Central memory CD8-positive, alpha-beta T cell (primary cell): ENCODE measurements around the gene NF1.
"Not testable (repeated sequence)": the region's sequence is repeated elsewhere in the genome, so short reads cannot be mapped to it uniquely, and the experiment has no call there.

Source experiments
- ATAC-seq: fragments of 150-1000 bp; cut with Tn5 transposase; replicated peaks from 2 replicates; pipeline ENCODE4 v1.10.0; 2022; ENCODE audit warnings: mild to moderate bottlenecking, moderate FRiP score, moderate number of reproducible peaks; ENCODE audit not compliant: poor library complexity, severe bottlenecking; ENCODE audit errors: extremely low read depth
- DNase-seq, 2 donors: peaks; one replicate each; pipeline ENCODE4 v3.0.0; 2021; ENCODE audit warnings: low spot score in 2 of 2
- H3K27ac Mint-ChIP-seq: one replicate; pipeline ENCODE4 v1.8.0; 2022; ENCODE audit warnings: low read depth, mild to moderate bottlenecking, moderate library complexity, mixed read lengths
- H3K27me3 Mint-ChIP-seq: one replicate; pipeline ENCODE4 v1.8.0; 2022; ENCODE audit warnings: mixed read lengths
- H3K36me3 Mint-ChIP-seq: one replicate; pipeline ENCODE4 v1.8.0; 2022; ENCODE audit warnings: mild to moderate bottlenecking, moderate library complexity, mixed read lengths; ENCODE audit not compliant: insufficient read depth
- H3K4me1 Mint-ChIP-seq: one replicate; pipeline ENCODE4 v1.8.0; 2022; ENCODE audit warnings: mixed read lengths
- H3K4me3 Mint-ChIP-seq: one replicate; pipeline ENCODE4 v1.8.0; 2022; ENCODE audit warnings: mild to moderate bottlenecking, moderate library complexity, mixed read lengths
- H3K9me3 Mint-ChIP-seq: one replicate; pipeline ENCODE4 v1.8.0; 2022; ENCODE audit warnings: mixed read lengths

Gene NF1

DNA sequence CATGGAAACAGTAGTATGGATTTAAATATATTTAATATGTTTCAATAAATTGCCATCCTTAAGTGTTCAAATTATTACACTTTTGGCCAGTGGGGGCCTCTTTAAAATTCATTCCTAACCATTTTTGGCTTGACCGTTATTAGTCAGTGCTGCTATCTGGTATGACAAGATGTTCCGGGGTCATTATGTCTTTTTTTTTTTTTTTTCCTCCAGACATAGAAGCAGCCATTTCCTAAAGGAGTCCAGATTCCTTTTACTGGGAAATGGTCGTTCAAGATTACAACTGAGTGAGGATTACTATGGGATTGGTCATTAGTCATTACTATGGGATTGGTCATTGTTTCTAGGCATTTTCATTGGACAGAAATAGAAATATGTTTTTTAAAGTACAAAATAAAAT lies 53.4 kb downstream of the NF1 start:
- DNase-seq: no peak
- Mint-ChIP-seq H3K9me3 (peaks cover 11% of the 10 kb centered on the region), H3K27me3 (no peaks in the 10 kb centered on the region), H3K4me3 (no peak overlapping the region), H3K27ac (peak overlapping the region; percentile 33), H3K36me3 (no peaks in the 10 kb centered on the region), H3K4me1 (peaks cover 6% of the 10 kb centered on the region)
- no peak for ATAC-seq

- H3K36me3 Mint-ChIP-seq: no peaks in the 10 kb centered on the region
- DNase-seq: no peak
- no peak for ATAC-seq
- peaks cover 11% of the 10 kb centered on the region for H3K9me3 Mint-ChIP-seq
- H3K27ac Mint-ChIP-seq: no peak overlapping the region
- H3K27me3 Mint-ChIP-seq: no peaks in the 10 kb centered on the region
- no peak overlapping the region for H3K4me3 Mint-ChIP-seq
- H3K4me1 Mint-ChIP-seq: peaks cover 6% of the 10 kb centered on the region
Observed at GRCh38 chr17:31152271-31152670, 57.5 kb downstream of the NF1 start.

DNA sequence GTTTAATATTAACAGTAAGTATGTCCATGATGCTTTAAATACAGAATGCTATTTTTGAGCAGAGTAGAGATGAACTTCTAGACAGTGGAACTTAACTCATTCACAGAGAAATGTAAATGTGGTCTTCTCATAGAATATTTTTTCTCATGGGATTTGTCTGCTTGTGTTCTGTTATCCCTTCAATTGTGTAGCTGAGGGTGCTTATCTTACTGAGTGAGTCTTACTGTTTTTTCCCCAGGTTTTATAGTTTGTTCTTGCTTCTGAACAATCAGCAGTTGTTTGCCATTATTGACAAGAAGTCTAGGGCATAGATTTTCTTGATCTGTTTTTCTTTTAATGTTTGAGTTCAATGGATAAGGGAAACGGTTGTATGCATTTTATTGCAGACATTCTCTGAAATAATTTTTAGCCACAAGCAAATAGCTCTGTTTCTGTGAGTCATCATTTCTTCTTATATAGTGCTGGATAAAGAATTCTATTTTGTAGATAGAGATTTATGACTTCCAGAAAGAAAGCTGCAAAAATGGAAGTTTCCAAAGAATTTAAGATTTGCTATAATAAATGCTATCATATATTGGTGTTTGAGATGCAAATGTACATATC lies 60.5 kb downstream of the NF1 start:
- Mint-ChIP-seq H3K4me3 (no peak overlapping the region), H3K27me3 (no peaks in the 10 kb centered on the region), H3K36me3 (peaks cover 2% of the 10 kb centered on the region), H3K9me3 (peaks cover 11% of the 10 kb centered on the region), H3K4me1 (peaks cover 12% of the 10 kb centered on the region), H3K27ac (no peak overlapping the region)
- ATAC-seq (no peak), DNase-seq (no peak)

GRCh38 chr17:31156326-31156725 lies 61.5 kb downstream of the NF1 start:
- ATAC-seq (no peak), DNase-seq (no peak)
- H3K4me1 Mint-ChIP-seq: peaks cover 12% of the 10 kb centered on the region
- no peak overlapping the region for H3K4me3 Mint-ChIP-seq
- peaks cover 11% of the 10 kb centered on the region for H3K9me3 Mint-ChIP-seq
- peaks cover 2% of the 10 kb centered on the region for H3K36me3 Mint-ChIP-seq
- no peaks in the 10 kb centered on the region for H3K27me3 Mint-ChIP-seq
- no peak overlapping the region for H3K27ac Mint-ChIP-seq

GRCh38 chr17:31156864-31157263 lies 62.1 kb downstream of the NF1 start:
- H3K36me3 Mint-ChIP-seq, DNase-seq, H3K4me3 Mint-ChIP-seq, H3K27ac Mint-ChIP-seq, ATAC-seq, H3K27me3 Mint-ChIP-seq: not testable (repeated sequence)
- Mint-ChIP-seq H3K9me3 (peaks cover 11% of the 10 kb centered on the region), H3K4me1 (peaks cover 12% of the 10 kb centered on the region)

GRCh38 chr17:31158746-31159377 lies 64.1 kb downstream of the NF1 start:
- ATAC-seq: peak; percentile 58

GRCh38 chr17:31163091-31163781 lies 68.5 kb downstream of the NF1 start:
- peaks cover 4% of the 10 kb centered on the region for H3K36me3 Mint-ChIP-seq

More at GRCh38 chr17:31158746-31159377, 64.1 kb downstream of the NF1 start:
- peak overlapping the region; percentile 89 for H3K27ac Mint-ChIP-seq
- peak overlapping the region; percentile 69 for H3K4me3 Mint-ChIP-seq
- H3K27me3 Mint-ChIP-seq: no peaks in the 10 kb centered on the region
- peaks cover 6% of the 10 kb centered on the region for H3K4me1 Mint-ChIP-seq
- DNase-seq: no peak
- H3K36me3 Mint-ChIP-seq: peaks cover 4% of the 10 kb centered on the region
- no peaks in the 10 kb centered on the region for H3K9me3 Mint-ChIP-seq

GRCh38 chr17:31167111-31167510 lies 72.3 kb downstream of the NF1 start:
- DNase-seq (no peak), ATAC-seq (no peak)
- Mint-ChIP-seq H3K4me3 (no peak overlapping the region), H3K36me3 (peaks cover 5% of the 10 kb centered on the region), H3K9me3 (no peaks in the 10 kb centered on the region), H3K27me3 (no peaks in the 10 kb centered on the region), H3K27ac (no peak overlapping the region), H3K4me1 (no peaks in the 10 kb centered on the region)

More at GRCh38 chr17:31163091-31163781, 68.5 kb downstream of the NF1 start:
- Mint-ChIP-seq H3K27me3 (no peaks in the 10 kb centered on the region), H3K9me3 (no peaks in the 10 kb centered on the region), H3K4me1 (peaks cover 6% of the 10 kb centered on the region), H3K4me3 (no peak overlapping the region), H3K27ac (no peak overlapping the region)
- ATAC-seq (no peak), DNase-seq (no peak)

GRCh38 chr17:31171701-31172100 lies 76.9 kb downstream of the NF1 start:
- no peaks in the 10 kb centered on the region for H3K9me3 Mint-ChIP-seq

DNA sequence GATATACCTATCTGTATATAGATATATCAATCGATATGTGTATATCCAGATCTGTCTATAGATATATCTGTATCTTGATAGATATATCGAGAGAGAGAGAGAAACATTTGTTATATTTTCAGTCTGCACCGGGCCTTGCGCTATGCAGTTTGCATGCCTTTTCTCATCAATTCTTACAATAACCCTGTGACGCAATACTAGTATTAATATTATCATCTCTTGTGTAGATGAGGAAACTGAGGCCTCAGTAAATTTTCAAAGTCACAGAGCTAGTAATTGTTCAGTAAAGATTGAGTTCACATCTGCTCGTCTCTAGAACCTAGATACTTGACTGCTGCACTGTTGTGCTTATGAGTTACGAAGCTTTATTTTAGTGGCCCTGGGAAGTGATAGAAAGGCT lies 77.6 kb downstream of the NF1 start:
- Mint-ChIP-seq H3K36me3 (peaks cover 2% of the 10 kb centered on the region), H3K27ac (no peak overlapping the region), H3K27me3 (no peaks in the 10 kb centered on the region), H3K9me3 (no peaks in the 10 kb centered on the region), H3K4me3 (no peak overlapping the region), H3K4me1 (no peaks in the 10 kb centered on the region)
- DNase-seq (no peak), ATAC-seq (no peak)

More at GRCh38 chr17:31171701-31172100, 76.9 kb downstream of the NF1 start:
- Mint-ChIP-seq H3K4me1 (no peaks in the 10 kb centered on the region), H3K36me3 (peaks cover 2% of the 10 kb centered on the region), H3K4me3 (no peak overlapping the region), H3K27ac (no peak overlapping the region), H3K27me3 (no peaks in the 10 kb centered on the region)
- no peak for DNase-seq
- no peak for ATAC-seq

DNA sequence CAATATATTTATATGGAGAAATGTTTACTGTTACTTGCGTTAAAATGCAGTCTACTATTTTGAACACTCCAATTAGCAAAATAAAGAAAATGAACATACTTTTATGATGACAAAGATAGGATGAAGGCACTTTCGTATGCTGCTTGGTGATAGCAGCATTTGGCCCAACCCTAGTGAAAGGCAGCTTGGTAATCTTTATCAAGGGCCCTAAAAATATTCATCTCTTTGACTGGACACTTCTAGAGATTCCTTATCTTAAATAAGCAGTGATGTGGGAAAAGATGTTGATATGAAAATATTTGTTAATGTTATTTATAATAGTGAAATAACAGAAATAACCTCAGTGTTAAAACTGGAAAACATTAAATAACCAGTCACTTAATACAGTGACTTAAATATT lies 79.4 kb downstream of the NF1 start:
- DNase-seq (no peak), ATAC-seq (no peak)
- no peaks in the 10 kb centered on the region for H3K4me1 Mint-ChIP-seq
- H3K36me3 Mint-ChIP-seq: peaks cover 4% of the 10 kb centered on the region
- H3K9me3 Mint-ChIP-seq: no peaks in the 10 kb centered on the region
- H3K27me3 Mint-ChIP-seq: no peaks in the 10 kb centered on the region
- no peak overlapping the region for H3K4me3 Mint-ChIP-seq
- H3K27ac Mint-ChIP-seq: no peak overlapping the region

GRCh38 chr17:31175237-31175636 lies 80.5 kb downstream of the NF1 start:
- DNase-seq (no peak), ATAC-seq (no peak)
- Mint-ChIP-seq H3K27me3 (no peaks in the 10 kb centered on the region), H3K4me1 (no peaks in the 10 kb centered on the region), H3K36me3 (peaks cover 4% of the 10 kb centered on the region), H3K27ac (no peak overlapping the region), H3K4me3 (no peak overlapping the region), H3K9me3 (no peaks in the 10 kb centered on the region)

- H3K4me1 Mint-ChIP-seq, ATAC-seq, H3K36me3 Mint-ChIP-seq, H3K27me3 Mint-ChIP-seq, H3K9me3 Mint-ChIP-seq, H3K27ac Mint-ChIP-seq, DNase-seq, H3K4me3 Mint-ChIP-seq: not testable (repeated sequence)
Observed at GRCh38 chr17:31176143-31176542, 81.4 kb downstream of the NF1 start.
